ENCODE data around the gene OSBPL1A.

- TF ChIP-seq CTCF (IDR thresholded peaks at IDR 0.05) (no peak), EZH2phosphoT487 (IDR thresholded peaks at IDR 0.05; ENCODE audit: borderline replicate concordance, low read depth) (no peak), JUND (IDR thresholded peaks at IDR 0.05) (no peak), GABPA (IDR thresholded peaks at IDR 0.05; ENCODE audit: low read depth) (no peak), USF1 (IDR thresholded peaks at IDR 0.05; ENCODE audit: borderline replicate concordance, low read depth) (no peak)
These were observed 127.2 kb downstream of the OSBPL1A start for GRCh38 chr18:24270358-24270936.

All from SK-N-SH (cell line).